ENCODE measurements around the gene CSNK1A1. TPM values are rescaled to one million over a fixed set of nuclear protein-coding genes. Genes with fewer than 3 reads are reported as not detected.
A peak's percentile ranks its signal among the peaks of the same experiment; 100 is the strongest.
"Not testable (repeated sequence)": the region's sequence is repeated elsewhere in the genome, so short reads cannot be mapped to it uniquely, and the experiment has no call there.

Gene CSNK1A1
- total RNA-seq, 1 experiment from 2014 or later: 220 TPM

- H3K27me3 ChIP-seq (ENCODE audit: control insufficient read depth, insufficient read depth, low read length): no peaks in the 10 kb centered on the region
- peak overlapping the region; percentile 99 for H3K4me3 ChIP-seq (ENCODE audit: insufficient read depth, low read depth, low read length)
- no peak for DNase-seq
- H3K36me3 ChIP-seq (replicated peaks; ENCODE audit: control insufficient read depth, insufficient read depth, low read length): peaks cover 8% of the 10 kb centered on the region
Measured at GRCh38 chr5:149552038-149552494, 827 bp upstream of the CSNK1A1 start.

- H3K4me3 ChIP-seq (ENCODE audit: insufficient read depth, low read depth, low read length): peak overlapping the region; percentile 99
- DNase-seq: no peak
- no peaks in the 10 kb centered on the region for H3K27me3 ChIP-seq (ENCODE audit: control insufficient read depth, insufficient read depth, low read length)
- H3K36me3 ChIP-seq (replicated peaks; ENCODE audit: control insufficient read depth, insufficient read depth, low read length): peaks cover 10% of the 10 kb centered on the region
Measured at GRCh38 chr5:149550594-149551226, 529 bp downstream of the CSNK1A1 start.

DNA sequence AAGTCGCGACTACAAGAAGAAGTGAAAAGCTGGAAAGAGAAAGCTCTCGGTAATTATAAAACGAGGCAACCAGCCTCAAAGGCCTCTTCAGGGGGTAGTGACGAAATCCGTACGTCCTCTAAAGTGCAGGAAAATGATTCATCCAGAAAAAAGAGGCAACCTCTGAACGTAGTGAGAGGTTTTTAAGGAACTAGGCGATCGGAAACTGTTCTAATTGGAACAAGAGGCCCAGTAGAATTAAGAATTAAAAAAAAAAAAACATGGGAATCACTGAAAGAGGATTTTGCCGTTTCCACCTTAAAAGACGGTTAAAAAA, 1.0 kb downstream of the CSNK1A1 start:
- Histone ChIP-seq H3K27me3 (ENCODE audit: control insufficient read depth, insufficient read depth, low read length) (no peaks in the 10 kb centered on the region), H3K36me3 (replicated peaks; ENCODE audit: control insufficient read depth, insufficient read depth, low read length) (peaks cover 14% of the 10 kb centered on the region), H3K4me3 (ENCODE audit: insufficient read depth, low read depth, low read length) (peak overlapping the region; percentile 99)
- DNase-seq: no peak

DNA sequence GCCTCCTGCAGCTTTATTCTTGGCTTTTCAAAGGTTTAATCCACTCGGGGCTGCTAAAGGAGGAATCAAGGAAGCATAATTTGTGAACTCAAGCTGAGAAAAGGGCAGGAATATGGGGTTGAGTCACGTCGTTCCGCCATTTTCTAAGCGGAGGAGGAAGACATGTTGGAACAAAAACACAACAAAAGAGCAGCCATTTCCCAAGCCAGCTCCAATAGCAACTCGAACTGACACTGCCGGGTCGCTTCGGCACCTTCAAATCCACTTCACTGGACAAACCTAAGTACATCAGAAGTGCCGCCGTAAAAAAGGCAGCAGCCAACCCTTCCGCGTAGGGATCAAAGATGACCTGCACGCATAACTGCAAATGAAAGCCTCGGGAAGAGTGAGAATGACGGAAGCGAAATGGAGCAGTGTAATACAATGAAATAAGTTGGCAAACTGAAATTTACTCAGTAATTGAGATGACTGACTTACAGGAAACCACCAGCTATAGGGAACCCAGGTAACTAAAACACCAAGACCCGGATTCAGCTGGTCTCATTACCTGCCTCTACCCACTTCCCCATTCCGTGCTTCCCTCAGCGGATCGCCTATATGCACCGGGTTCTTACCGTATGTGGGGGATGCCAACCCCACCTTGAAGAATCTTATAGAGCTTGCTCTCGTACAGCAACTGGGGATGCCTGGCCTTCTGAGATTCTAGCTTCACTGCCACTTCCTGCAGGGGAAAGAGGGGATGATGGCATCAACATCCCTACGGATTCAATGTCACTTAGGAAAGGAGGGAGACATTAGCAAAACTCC, 1.6 kb downstream of the CSNK1A1 start:
- Histone ChIP-seq H3K4me3 (ENCODE audit: insufficient read depth, low read depth, low read length) (peak overlapping the region; percentile 99), H3K27me3 (ENCODE audit: control insufficient read depth, insufficient read depth, low read length) (no peaks in the 10 kb centered on the region), H3K36me3 (replicated peaks; ENCODE audit: control insufficient read depth, insufficient read depth, low read length) (peaks cover 16% of the 10 kb centered on the region)
- peak; percentile 35 for DNase-seq

- Histone ChIP-seq H3K4me3 (ENCODE audit: insufficient read depth, low read depth, low read length) (no peak overlapping the region), H3K27me3 (ENCODE audit: control insufficient read depth, insufficient read depth, low read length) (no peaks in the 10 kb centered on the region), H3K36me3 (replicated peaks; ENCODE audit: control insufficient read depth, insufficient read depth, low read length) (peaks cover 22% of the 10 kb centered on the region)
- no peak for DNase-seq
Measured at GRCh38 chr5:149546974-149547373, 4.3 kb downstream of the CSNK1A1 start.

DNA sequence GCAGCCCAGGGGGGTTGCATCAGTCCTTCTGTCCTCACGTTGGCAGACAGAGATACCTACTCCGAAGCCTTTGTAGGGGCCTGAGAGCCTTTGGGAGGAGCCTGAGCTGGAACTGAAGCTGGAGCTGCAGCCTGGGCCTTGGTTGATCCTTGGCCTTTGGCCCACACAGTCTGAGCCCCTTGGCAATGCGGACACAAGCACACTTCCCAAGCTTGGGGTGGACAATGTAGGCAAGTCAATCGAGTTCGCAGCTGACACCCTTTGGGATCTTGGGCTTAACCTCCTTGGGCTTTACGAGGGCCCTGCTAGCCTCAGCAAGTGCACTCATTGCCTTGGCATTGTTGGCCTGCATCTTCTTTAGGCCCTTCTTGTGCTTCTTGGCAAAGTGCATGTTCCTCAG, 5.9 kb downstream of the CSNK1A1 start:
- no peak overlapping the region for H3K4me3 ChIP-seq (ENCODE audit: insufficient read depth, low read depth, low read length)
- DNase-seq: no peak
- no peaks in the 10 kb centered on the region for H3K27me3 ChIP-seq (ENCODE audit: control insufficient read depth, insufficient read depth, low read length)
- H3K36me3 ChIP-seq (replicated peaks; ENCODE audit: control insufficient read depth, insufficient read depth, low read length): peaks cover 22% of the 10 kb centered on the region

DNA sequence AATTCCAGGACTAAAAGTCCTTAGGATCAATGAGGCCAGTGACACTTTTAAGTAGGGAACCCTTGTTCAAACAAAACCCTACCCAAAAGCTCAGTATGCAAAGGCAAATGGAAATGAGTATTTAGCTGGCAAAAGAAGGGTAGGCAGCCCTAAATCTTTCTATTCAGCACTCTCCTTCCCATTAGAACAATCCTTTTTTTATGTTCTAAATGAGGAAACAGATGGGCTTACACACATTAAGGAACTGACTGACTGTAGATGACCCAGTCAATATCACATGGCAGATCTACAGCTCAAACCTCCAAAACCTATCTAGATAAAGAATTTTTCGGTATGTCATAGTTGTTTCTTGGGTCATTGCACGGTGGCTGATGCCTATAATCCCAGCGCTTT, 7.2 kb downstream of the CSNK1A1 start:
- H3K4me3 ChIP-seq (ENCODE audit: insufficient read depth, low read depth, low read length): no peak overlapping the region
- peaks cover 20% of the 10 kb centered on the region for H3K36me3 ChIP-seq (replicated peaks; ENCODE audit: control insufficient read depth, insufficient read depth, low read length)
- DNase-seq: no peak
- no peaks in the 10 kb centered on the region for H3K27me3 ChIP-seq (ENCODE audit: control insufficient read depth, insufficient read depth, low read length)

- no peak for DNase-seq
- H3K36me3 ChIP-seq (replicated peaks; ENCODE audit: control insufficient read depth, insufficient read depth, low read length): peaks cover 17% of the 10 kb centered on the region
- H3K27me3 ChIP-seq (ENCODE audit: control insufficient read depth, insufficient read depth, low read length): no peaks in the 10 kb centered on the region
- H3K4me3 ChIP-seq (ENCODE audit: insufficient read depth, low read depth, low read length): no peak overlapping the region
Measured at GRCh38 chr5:149543361-149544027, 7.7 kb downstream of the CSNK1A1 start.

DNA sequence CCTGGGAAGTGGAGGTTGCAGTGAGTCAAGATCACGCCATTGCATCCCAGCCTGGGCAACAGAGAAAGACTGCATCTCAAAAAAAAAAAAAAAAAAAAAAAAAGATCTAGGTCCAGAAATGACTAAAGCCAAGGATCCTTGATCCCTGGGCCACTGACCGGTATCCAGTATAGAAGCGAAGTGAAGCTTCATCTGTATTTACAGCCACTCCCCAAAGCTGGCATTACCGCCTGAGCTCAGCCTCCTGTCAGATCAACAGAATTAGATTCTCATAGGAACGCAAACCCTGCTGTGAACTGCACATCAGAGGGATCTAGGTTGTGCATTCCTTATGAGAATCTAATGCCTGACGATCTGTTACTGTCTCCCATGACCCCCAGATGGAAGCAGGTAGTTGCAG, 9.3 kb downstream of the CSNK1A1 start:
- no peaks in the 10 kb centered on the region for H3K27me3 ChIP-seq (ENCODE audit: control insufficient read depth, insufficient read depth, low read length)
- H3K36me3 ChIP-seq (replicated peaks; ENCODE audit: control insufficient read depth, insufficient read depth, low read length): peaks cover 15% of the 10 kb centered on the region
- H3K4me3 ChIP-seq (ENCODE audit: insufficient read depth, low read depth, low read length): no peak overlapping the region
- DNase-seq: no peak

DNA sequence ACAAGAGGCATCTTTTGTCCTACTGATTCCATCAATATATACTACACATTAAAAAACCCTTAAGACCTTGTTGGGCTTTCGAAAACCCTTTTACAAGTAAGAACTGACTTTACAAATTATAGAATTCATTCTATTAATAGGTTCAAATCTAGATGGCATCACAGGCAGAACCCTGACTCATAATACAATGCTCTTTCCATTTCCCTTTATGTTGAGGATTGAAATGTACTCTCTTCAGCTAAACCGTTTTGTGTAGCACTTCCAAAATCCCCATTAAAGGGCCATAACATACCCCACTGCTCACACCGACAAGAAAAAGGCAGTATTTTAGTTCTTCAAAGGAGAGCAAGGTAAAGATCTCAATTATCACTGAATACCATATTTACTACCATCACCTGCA, 11.2 kb downstream of the CSNK1A1 start:
- no peaks in the 10 kb centered on the region for H3K27me3 ChIP-seq (ENCODE audit: control insufficient read depth, insufficient read depth, low read length)
- peaks cover 8% of the 10 kb centered on the region for H3K36me3 ChIP-seq (replicated peaks; ENCODE audit: control insufficient read depth, insufficient read depth, low read length)
- H3K4me3 ChIP-seq (ENCODE audit: insufficient read depth, low read depth, low read length): no peak overlapping the region
- DNase-seq: no peak

DNA sequence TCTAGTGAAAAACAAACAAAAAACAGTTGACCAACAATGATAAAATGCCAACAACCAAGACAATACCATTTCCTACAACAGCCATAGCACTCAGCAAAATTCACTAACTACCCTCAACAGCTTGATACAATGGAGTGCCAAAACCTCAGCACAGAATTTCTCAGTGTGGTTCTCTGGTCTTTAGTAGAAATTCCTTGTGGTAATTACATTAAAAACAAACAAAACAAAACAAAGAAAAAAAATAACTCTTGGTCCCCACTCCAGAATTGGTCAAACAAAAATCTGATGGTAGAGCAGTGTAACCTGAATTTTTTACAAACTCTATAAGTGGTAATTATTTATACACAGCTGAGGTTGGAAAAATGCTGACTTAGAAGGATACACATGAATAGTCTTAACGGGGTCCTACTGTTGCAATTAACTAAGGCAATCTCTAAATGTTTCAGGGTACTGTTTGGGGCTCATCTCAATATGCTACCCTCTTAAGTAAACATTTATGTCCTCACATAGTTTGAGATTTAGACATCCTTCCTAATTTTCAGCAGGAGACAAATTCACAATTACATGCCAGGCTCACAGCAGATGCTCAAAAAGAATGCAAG, 13.8 kb downstream of the CSNK1A1 start:
- no peak for DNase-seq
- Histone ChIP-seq H3K4me3 (ENCODE audit: insufficient read depth, low read depth, low read length) (no peak overlapping the region), H3K36me3 (replicated peaks; ENCODE audit: control insufficient read depth, insufficient read depth, low read length) (peaks cover 1% of the 10 kb centered on the region; the same call in 1 of the 2 replicates), H3K27me3 (ENCODE audit: control insufficient read depth, insufficient read depth, low read length) (no peaks in the 10 kb centered on the region)

DNA sequence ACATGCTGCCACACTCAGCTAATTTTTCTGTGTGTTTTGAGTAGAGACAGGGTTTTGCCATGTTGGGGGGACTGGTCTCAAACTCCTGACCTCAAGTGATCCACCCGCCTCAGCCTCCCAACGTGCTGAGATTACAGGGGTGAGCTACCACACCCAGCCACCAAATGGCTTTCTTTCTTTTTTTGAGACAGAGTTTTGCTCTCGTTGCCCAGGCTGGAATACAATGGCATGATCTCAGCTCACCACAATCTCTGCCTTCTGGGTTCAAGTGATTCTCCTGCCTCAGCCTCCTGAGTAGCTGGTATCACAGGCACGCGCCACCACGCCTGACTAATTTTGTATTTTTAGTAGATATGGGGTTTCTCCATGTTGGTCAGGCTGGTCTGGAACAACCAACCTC, 15.5 kb downstream of the CSNK1A1 start:
- not testable (repeated sequence) for H3K4me3 ChIP-seq (ENCODE audit: insufficient read depth, low read depth, low read length); H3K27me3 ChIP-seq (ENCODE audit: control insufficient read depth, insufficient read depth, low read length); DNase-seq; H3K36me3 ChIP-seq (replicated peaks; ENCODE audit: control insufficient read depth, insufficient read depth, low read length)

- no peaks in the 10 kb centered on the region for H3K27me3 ChIP-seq (ENCODE audit: control insufficient read depth, insufficient read depth, low read length)
- H3K4me3 ChIP-seq (ENCODE audit: insufficient read depth, low read depth, low read length): no peak overlapping the region
- H3K36me3 ChIP-seq (replicated peaks; ENCODE audit: control insufficient read depth, insufficient read depth, low read length): no peaks in the 10 kb centered on the region
- no peak for DNase-seq
Measured at GRCh38 chr5:149532413-149532812, 18.8 kb downstream of the CSNK1A1 start.

DNA sequence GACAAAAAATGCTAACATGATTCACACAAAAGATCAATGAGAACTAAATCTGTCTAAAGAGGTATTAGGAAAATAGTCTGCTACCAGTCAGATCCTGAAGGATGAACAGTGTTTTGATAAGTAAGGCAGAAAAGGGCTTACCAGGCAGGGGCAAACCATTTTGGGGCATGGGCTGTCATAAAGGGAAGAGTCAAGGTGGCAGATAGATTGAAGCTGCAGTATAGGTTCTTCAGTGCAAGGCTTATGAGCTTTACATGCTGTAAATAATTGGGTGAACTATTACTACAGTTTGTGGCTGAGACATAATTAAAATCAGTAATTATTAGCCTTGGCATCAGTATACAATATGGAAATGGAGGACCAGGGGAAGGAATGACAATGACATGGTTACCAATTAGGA, 21.8 kb downstream of the CSNK1A1 start:
- DNase-seq: no peak
- Histone ChIP-seq H3K27me3 (ENCODE audit: control insufficient read depth, insufficient read depth, low read length) (no peaks in the 10 kb centered on the region), H3K36me3 (replicated peaks; ENCODE audit: control insufficient read depth, insufficient read depth, low read length) (no peaks in the 10 kb centered on the region; the same call in 1 of the 2 replicates), H3K4me3 (ENCODE audit: insufficient read depth, low read depth, low read length) (no peak overlapping the region)

Measured in H7 (cell line).